C4-2B (cell line): ENCODE data around the gene KDM4E.

Source experiments
- H3K27ac ChIP-seq: fragments of 450-650 bp; 2 replicates; pipeline ENCODE4 v1.5.1; 2017
- ZFX ChIP-seq: fragments of 450-650 bp; IDR thresholded peaks from 2 replicates; pipeline ENCODE4 v1.6.1; 2017
- TF ChIP-seq, protein P1 (sequence below): fragments of 450-650 bp; conservative IDR thresholded peaks from 2 replicates; pipeline ENCODE4 v1.5.1; 2017; ENCODE audit warnings: mild to moderate bottlenecking

Gene KDM4E

DNA sequence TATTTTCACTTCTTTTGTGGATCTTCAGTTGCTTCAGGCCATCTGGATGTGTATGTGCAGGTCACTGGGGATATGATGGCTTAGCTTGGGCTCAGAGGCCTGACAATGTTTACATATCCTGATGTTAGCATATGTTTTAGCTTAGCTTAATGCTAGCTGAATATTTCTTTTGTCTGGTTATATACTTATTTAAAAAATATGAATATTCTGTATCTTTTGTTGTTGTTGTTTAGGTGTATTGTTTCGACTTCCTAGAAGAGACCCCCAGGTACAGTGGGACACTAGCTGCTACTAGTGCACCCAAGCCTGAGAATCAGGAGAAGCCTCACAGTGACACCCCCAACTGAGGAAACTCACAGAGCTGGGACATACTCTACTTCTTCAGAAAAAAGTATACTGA, at the start of gene KDM4E:
Gene KDM4E (plus strand): TSS at position 301 of the 400 bp plus-strand sequence. CDS start 300 bp downstream, outside the sequence.
- no peak for TF ChIP-seq ZFX
- TF ChIP-seq, protein P1, sequence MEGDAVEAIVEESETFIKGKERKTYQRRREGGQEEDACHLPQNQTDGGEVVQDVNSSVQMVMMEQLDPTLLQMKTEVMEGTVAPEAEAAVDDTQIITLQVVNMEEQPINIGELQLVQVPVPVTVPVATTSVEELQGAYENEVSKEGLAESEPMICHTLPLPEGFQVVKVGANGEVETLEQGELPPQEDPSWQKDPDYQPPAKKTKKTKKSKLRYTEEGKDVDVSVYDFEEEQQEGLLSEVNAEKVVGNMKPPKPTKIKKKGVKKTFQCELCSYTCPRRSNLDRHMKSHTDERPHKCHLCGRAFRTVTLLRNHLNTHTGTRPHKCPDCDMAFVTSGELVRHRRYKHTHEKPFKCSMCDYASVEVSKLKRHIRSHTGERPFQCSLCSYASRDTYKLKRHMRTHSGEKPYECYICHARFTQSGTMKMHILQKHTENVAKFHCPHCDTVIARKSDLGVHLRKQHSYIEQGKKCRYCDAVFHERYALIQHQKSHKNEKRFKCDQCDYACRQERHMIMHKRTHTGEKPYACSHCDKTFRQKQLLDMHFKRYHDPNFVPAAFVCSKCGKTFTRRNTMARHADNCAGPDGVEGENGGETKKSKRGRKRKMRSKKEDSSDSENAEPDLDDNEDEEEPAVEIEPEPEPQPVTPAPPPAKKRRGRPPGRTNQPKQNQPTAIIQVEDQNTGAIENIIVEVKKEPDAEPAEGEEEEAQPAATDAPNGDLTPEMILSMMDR, result no peak
- H3K27ac ChIP-seq, result no peak within 1 kb of the TSS

- no peak overlapping the region for H3K27ac ChIP-seq
- TF ChIP-seq, protein P1, result no peak
- no peak for TF ChIP-seq ZFX
These were observed 49.5 kb upstream of the KDM4E start for GRCh38 chr11:94975599-94975998.

DNA sequence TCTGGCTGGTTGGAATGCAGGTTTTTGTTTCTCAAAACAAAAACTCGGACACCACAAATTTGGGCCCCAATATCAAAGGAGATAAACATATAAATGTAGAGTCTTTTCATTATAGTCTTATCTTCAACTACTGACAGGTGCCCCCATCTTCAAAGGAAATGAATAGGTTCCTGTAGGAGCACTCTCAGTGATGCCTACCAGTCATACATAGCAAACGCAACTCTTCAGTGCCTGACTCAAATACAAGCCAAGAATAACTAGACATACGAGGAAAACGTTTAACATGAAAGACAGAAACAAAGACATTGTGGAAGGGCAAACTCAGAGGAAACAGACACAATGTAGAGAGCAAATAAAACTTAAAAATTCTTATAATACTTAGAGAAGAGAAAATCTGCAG, 37.7 kb upstream of the KDM4E start:
- TF ChIP-seq ZFX, result no peak
- TF ChIP-seq, protein P1, result no peak
- H3K27ac ChIP-seq, result no peak overlapping the region

DNA sequence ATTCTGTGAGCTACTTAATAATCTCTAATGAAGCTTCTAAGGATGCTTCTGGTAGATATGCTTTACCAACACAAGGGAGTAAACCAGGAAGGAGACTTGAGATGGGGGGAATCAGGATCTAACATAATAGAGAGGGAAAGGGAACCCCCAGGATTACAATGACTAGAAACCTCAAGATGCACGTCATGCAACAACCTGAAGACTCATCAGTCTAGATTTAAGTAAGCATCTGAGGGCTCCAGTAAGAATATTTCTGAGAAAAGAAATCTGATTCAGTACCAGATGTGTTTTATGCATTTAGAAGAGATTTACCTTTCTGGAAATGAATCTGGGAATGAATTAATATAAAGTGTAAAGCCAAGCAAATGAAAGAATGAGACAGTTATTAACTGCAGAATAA, 36.3 kb upstream of the KDM4E start:
- H3K27ac ChIP-seq, result no peak overlapping the region
- no peak for TF ChIP-seq ZFX
- TF ChIP-seq, protein P1, result no peak

DNA sequence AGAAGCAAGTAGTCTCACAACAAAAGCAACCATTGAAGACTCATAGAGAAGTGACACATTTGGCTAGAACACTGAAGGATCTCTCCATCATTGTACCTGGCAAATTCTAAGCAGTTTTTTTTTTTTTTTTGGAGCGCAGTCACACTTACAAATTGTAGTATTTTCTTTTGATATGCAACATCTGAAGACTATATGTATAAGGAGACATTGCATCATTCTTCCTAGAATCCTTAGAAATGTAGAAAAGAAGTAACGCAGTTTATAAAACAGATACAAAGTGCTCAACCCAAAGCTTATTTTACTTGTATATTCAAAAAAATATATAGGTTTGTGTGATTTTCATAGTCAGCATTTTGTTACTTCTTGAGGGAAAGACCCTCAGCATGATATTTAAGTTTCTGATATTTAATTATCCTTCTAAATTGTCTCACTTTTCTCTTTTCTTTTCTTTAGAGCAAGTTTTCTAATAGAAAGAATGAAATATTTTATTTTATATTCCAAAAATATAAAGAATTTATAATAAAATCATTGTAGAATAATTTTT, 31.6 kb upstream of the KDM4E start:
- no peak overlapping the region for H3K27ac ChIP-seq
- TF ChIP-seq ZFX, result no peak
- TF ChIP-seq, protein P1, result no peak

GRCh38 chr11:94997437-94997836, 27.6 kb upstream of the KDM4E start:
- TF ChIP-seq, protein P1, result peak; percentile 49
- no peak for TF ChIP-seq ZFX

DNA sequence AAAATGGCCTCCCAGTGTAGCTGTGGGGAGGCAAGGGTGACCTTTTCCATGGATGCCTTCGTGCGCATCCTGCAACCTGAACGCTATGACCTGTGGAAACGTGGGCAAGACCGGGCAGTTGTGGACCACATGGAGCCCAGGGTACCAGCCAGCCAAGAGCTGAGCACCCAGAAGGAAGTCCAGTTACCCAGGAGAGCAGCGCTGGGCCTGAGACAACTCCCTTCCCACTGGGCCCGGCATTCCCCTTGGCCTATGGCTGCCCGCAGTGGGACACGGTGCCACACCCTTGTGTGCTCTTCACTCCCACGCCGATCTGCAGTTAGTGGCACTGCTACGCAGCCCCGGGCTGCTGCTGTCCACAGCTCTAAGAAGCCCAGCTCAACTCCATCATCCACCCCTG, 26.8 kb upstream of the KDM4E start:
- TF ChIP-seq, protein P1, result no peak
- TF ChIP-seq ZFX, result no peak
- H3K27ac ChIP-seq, result no peak overlapping the region

More at GRCh38 chr11:94997437-94997836, 27.6 kb upstream of the KDM4E start:
- H3K27ac ChIP-seq, result no peak overlapping the region
